Activated CD4-positive, alpha-beta T cell treated with anti-CD3 and anti-CD28 coated beads for 36 hours (primary cell): Measurements from ENCODE around the gene URM1. TPM values are rescaled to one million over a fixed set of nuclear protein-coding genes. Genes with fewer than 3 reads are reported as not detected.

ENCODE experiments used
- ATAC-seq: fragments of 200-7000 bp; cut with Tn5 transposase; one replicate; pipeline ENCODE4 v1.10.0; 2021; ENCODE audit warnings: mild to moderate bottlenecking, moderate library complexity
- CTCF ChIA-PET: fragments of 350-600 bp; sonication (Branson Sonifier 250); formaldehyde crosslinking; loops from one replicate; lab custom pipeline; 2021; ENCODE audit warnings: antibody characterized with exemption; lab: Charles Lee
- POLR2A ChIA-PET: fragments of 350-600 bp; sonication (Branson Sonifier 250); formaldehyde crosslinking; loops from one replicate; lab custom pipeline; 2021; ENCODE audit warnings: antibody characterized with exemption, inconsistent platforms; lab: Charles Lee
- DNase-seq: peaks from one replicate; pipeline ENCODE4 v3.0.0-alpha.2; 2020
- H3K27ac Mint-ChIP-seq: one replicate; pipeline ENCODE4 v1.8.0; 2021; ENCODE audit warnings: mixed read lengths
- H3K27me3 Mint-ChIP-seq: one replicate; pipeline ENCODE4 v1.8.0; 2021; ENCODE audit warnings: mixed read lengths
- H3K36me3 Mint-ChIP-seq: one replicate; pipeline ENCODE4 v1.8.0; 2021; ENCODE audit warnings: low read depth, mixed read lengths
- H3K4me1 Mint-ChIP-seq: one replicate; pipeline ENCODE4 v1.8.0; 2021; ENCODE audit warnings: mixed read lengths
- H3K4me3 Mint-ChIP-seq: one replicate; pipeline ENCODE4 v1.8.0; 2021; ENCODE audit warnings: mild to moderate bottlenecking, moderate library complexity, mixed read lengths
- H3K9me3 Mint-ChIP-seq: one replicate; pipeline ENCODE4 v1.8.0; 2021; ENCODE audit warnings: low read depth, mixed read lengths
- intact Hi-C, 2 experiments: fragments of 100-400 bp; cut with DNase I in 1 of 2; cut with micrococcal nuclease in 1 of 2; formaldehyde crosslinking; loops; one replicate each; pipeline versions ENCODE4 v1.14.2 to v1.15.1; 2022 to 2024; cut with DNase I, micrococcal nuclease
- total RNA-seq, 2 experiments: library from RNA; stranded (reverse); gene quantifications; one replicate each; pipeline ENCODE4 v1.2.3, GENCODE V29; 2021

Gene URM1
- total RNA-seq, 2 experiments from 2014 or later = 39.9 to 56.1 TPM

GRCh38 chr9:128369024-128369706, 2.0 kb upstream of the URM1 start:
- Mint-ChIP-seq H3K4me1 (peaks cover 33% of the 10 kb centered on the region), H3K9me3 (no peaks in the 10 kb centered on the region), H3K27me3 (no peaks in the 10 kb centered on the region), H3K4me3 (no peak overlapping the region), H3K36me3 (peaks cover 11% of the 10 kb centered on the region), H3K27ac (no peak overlapping the region)
- DNase-seq (no peak), ATAC-seq (no peak)
- intact Hi-C loops = no loop called here
- ChIA-PET POLR2A (no interaction called here), CTCF (interaction anchor here (1.2 kb wide), 1 partner anchor 10 kb away, joined by 5 read pairs; no protein-coding TSS in a partner anchor)

GRCh38 chr9:128370367-128370751, 815 bp upstream of the URM1 start:
- Mint-ChIP-seq H3K9me3 (no peaks in the 10 kb centered on the region), H3K36me3 (peaks cover 16% of the 10 kb centered on the region), H3K27me3 (no peaks in the 10 kb centered on the region), H3K27ac (peak overlapping the region; percentile 89), H3K4me3 (peak overlapping the region; percentile 87), H3K4me1 (peaks cover 29% of the 10 kb centered on the region)
- intact Hi-C loops = loop anchor here (1.0 to 5.0 kb wide), 9 partner anchors 50 to 658 kb away; partner anchors contain the start of genes CERCAM (in 1 of the 2), DOLK (in 1 of the 2), DYNC2I2 (in 1 of the 2) and LRRC8A (in 1 of the 2)
- no peak for ATAC-seq
- ChIA-PET POLR2A (interaction anchor here (0.9 to 1.0 kb wide), 2 partner anchors 18 to 63 kb away, joined by 3 read pairs; no protein-coding TSS in a partner anchor), CTCF (interaction anchor here (0.7 to 1.9 kb wide), 6 partner anchors 8 to 75 kb away, joined by 3 to 30 read pairs (median 4); no protein-coding TSS in a partner anchor)
- DNase-seq = no peak

- Mint-ChIP-seq H3K36me3 (peaks cover 19% of the 10 kb centered on the region), H3K4me1 (peaks cover 27% of the 10 kb centered on the region), H3K27me3 (no peaks in the 10 kb centered on the region), H3K27ac (peak overlapping the region; percentile 89), H3K4me3 (peak overlapping the region; percentile 87), H3K9me3 (no peaks in the 10 kb centered on the region)
- intact Hi-C loops = loop anchor here (1.0 to 5.0 kb wide), 21 partner anchors 31 to 665 kb away; partner anchors contain the start of genes COQ4 (in 2 of the 2), SPTAN1 (in 2 of the 2), TRUB2 (in 2 of the 2) and BBLN (in 1 of the 2)
- no peak for ATAC-seq
- ChIA-PET POLR2A (interaction anchor here (1.1 kb wide), 2 partner anchors 10 to 179 kb away, joined by 3 to 8 read pairs; no protein-coding TSS in a partner anchor), CTCF (interaction anchor here (0.6 to 1.9 kb wide), 5 partner anchors 10 to 446 kb away, joined by 3 to 30 read pairs (median 3); partner anchors contain the start of gene CERCAM)
- DNase-seq = no peak
Measured at GRCh38 chr9:128371630-128372117, 500 bp downstream of the URM1 start.

- DNase-seq = no peak
- H3K27me3 Mint-ChIP-seq = no peaks in the 10 kb centered on the region
Measured at GRCh38 chr9:128372188-128372641, 1.0 kb downstream of the URM1 start.

GRCh38 chr9:128372784-128373183, 1.6 kb downstream of the URM1 start:
- no peak for ATAC-seq
- no peaks in the 10 kb centered on the region for H3K27me3 Mint-ChIP-seq
- intact Hi-C loops = loop anchor here (5.0 kb wide), 2 partner anchors 180 to 575 kb away; partner anchors contain the start of genes DOLK (in 1 of the 2), NUP188 (in 1 of the 2) and SPTAN1 (in 1 of the 2)
- peak overlapping the region; percentile 55 for H3K27ac Mint-ChIP-seq
- H3K4me1 Mint-ChIP-seq = peaks cover 27% of the 10 kb centered on the region
- no peaks in the 10 kb centered on the region for H3K9me3 Mint-ChIP-seq
- DNase-seq = no peak
- H3K4me3 Mint-ChIP-seq = peak overlapping the region; percentile 87
- CTCF ChIA-PET = interaction anchor here (0.6 kb wide), 1 partner anchor 16 kb away, joined by 3 read pairs; no protein-coding TSS in a partner anchor
- POLR2A ChIA-PET = no interaction called here
- peaks cover 22% of the 10 kb centered on the region for H3K36me3 Mint-ChIP-seq

More at GRCh38 chr9:128372188-128372641, 1.0 kb downstream of the URM1 start:
- ChIA-PET POLR2A (no interaction called here), CTCF (interaction anchor here (0.5 kb wide), 1 partner anchor 61 kb away, joined by 3 read pairs; no protein-coding TSS in a partner anchor)
- Mint-ChIP-seq H3K4me3 (peak overlapping the region; percentile 87), H3K36me3 (peaks cover 22% of the 10 kb centered on the region), H3K9me3 (no peaks in the 10 kb centered on the region), H3K4me1 (peaks cover 27% of the 10 kb centered on the region), H3K27ac (peak overlapping the region; percentile 89)
- no peak for ATAC-seq
- intact Hi-C loops = loop anchor here (5.0 kb wide), 2 partner anchors 180 to 575 kb away; partner anchors contain the start of genes DOLK (in 1 of the 2), NUP188 (in 1 of the 2) and SPTAN1 (in 1 of the 2)

- peaks cover 27% of the 10 kb centered on the region for H3K4me1 Mint-ChIP-seq
- POLR2A ChIA-PET = no interaction called here
- intact Hi-C loops = loop anchor here (5.0 kb wide), 2 partner anchors 178 to 573 kb away; partner anchors contain the start of genes DOLK (in 1 of the 2), NUP188 (in 1 of the 2) and SPTAN1 (in 1 of the 2)
- CTCF ChIA-PET = no interaction called here
- H3K36me3 Mint-ChIP-seq = peaks cover 30% of the 10 kb centered on the region
- no peaks in the 10 kb centered on the region for H3K27me3 Mint-ChIP-seq
- H3K9me3 Mint-ChIP-seq = no peaks in the 10 kb centered on the region
- H3K4me3 Mint-ChIP-seq = no peak overlapping the region
- ATAC-seq (no peak), DNase-seq (no peak)
- no peak overlapping the region for H3K27ac Mint-ChIP-seq
Measured at GRCh38 chr9:128374221-128374675, 3.1 kb downstream of the URM1 start.

GRCh38 chr9:128375865-128376264, 4.7 kb downstream of the URM1 start:
- H3K27me3 Mint-ChIP-seq = no peaks in the 10 kb centered on the region
- CTCF ChIA-PET = no interaction called here
- ATAC-seq (no peak), DNase-seq (no peak)
- no peak overlapping the region for H3K27ac Mint-ChIP-seq
- no peak overlapping the region for H3K4me3 Mint-ChIP-seq
- intact Hi-C loops = no loop called here
- peaks cover 20% of the 10 kb centered on the region for H3K4me1 Mint-ChIP-seq
- POLR2A ChIA-PET = no interaction called here
- H3K9me3 Mint-ChIP-seq = no peaks in the 10 kb centered on the region
- peaks cover 35% of the 10 kb centered on the region for H3K36me3 Mint-ChIP-seq

- CTCF ChIA-PET = no interaction called here
- Mint-ChIP-seq H3K4me3 (no peak overlapping the region), H3K9me3 (no peaks in the 10 kb centered on the region), H3K27me3 (no peaks in the 10 kb centered on the region), H3K27ac (no peak overlapping the region), H3K36me3 (peaks cover 19% of the 10 kb centered on the region), H3K4me1 (no peaks in the 10 kb centered on the region)
- ATAC-seq = no peak
- POLR2A ChIA-PET = no interaction called here
- no peak for DNase-seq
- intact Hi-C loops = no loop called here
Measured at GRCh38 chr9:128382261-128382660, 11.1 kb downstream of the URM1 start.

- Mint-ChIP-seq H3K9me3 (no peaks in the 10 kb centered on the region), H3K27ac (no peak overlapping the region), H3K4me1 (no peaks in the 10 kb centered on the region), H3K27me3 (no peaks in the 10 kb centered on the region), H3K4me3 (no peak overlapping the region), H3K36me3 (peaks cover 25% of the 10 kb centered on the region)
- ChIA-PET POLR2A (no interaction called here), CTCF (interaction anchor here (2.0 kb wide), 1 partner anchor 20 kb away, joined by 7 read pairs; no protein-coding TSS in a partner anchor)
- ATAC-seq (no peak), DNase-seq (no peak)
- intact Hi-C loops = no loop called here
Measured at GRCh38 chr9:128383007-128383753, 12.0 kb downstream of the URM1 start.

GRCh38 chr9:128383791-128384190, 12.6 kb downstream of the URM1 start:
- no peak for ATAC-seq
- no peak for DNase-seq
- ChIA-PET POLR2A (no interaction called here), CTCF (interaction anchor here (0.5 to 2.0 kb wide), 2 partner anchors 21 to 295 kb away, joined by 5 to 7 read pairs; no protein-coding TSS in a partner anchor)
- Mint-ChIP-seq H3K36me3 (peaks cover 23% of the 10 kb centered on the region), H3K27ac (no peak overlapping the region), H3K4me1 (no peaks in the 10 kb centered on the region), H3K9me3 (no peaks in the 10 kb centered on the region), H3K27me3 (no peaks in the 10 kb centered on the region), H3K4me3 (no peak overlapping the region)
- intact Hi-C loops = no loop called here
